Epithelial cell of esophagus (primary cell): ENCODE results near the gene ZNF223.

ENCODE experiments used
- DNase-seq: peaks from one replicate; pipeline ENCODE4 v3.0.0; 2010; ENCODE audit warnings: low read depth
- H3K4me3 ChIP-seq: 2 replicates; pipeline ENCODE4 v1.5.1; 2011; ENCODE audit warnings: mild to moderate bottlenecking, low read length, control low read depth
- TF ChIP-seq, protein P1 (sequence below): IDR thresholded peaks from 2 replicates; pipeline ENCODE4 v1.5.1; 2011; ENCODE audit warnings: low read depth, mild to moderate bottlenecking, low read length, control low read depth, inconsistent platforms; ENCODE audit not compliant: insufficient read depth; ENCODE audit errors: missing control alignments

ZNF223 gene

DNA sequence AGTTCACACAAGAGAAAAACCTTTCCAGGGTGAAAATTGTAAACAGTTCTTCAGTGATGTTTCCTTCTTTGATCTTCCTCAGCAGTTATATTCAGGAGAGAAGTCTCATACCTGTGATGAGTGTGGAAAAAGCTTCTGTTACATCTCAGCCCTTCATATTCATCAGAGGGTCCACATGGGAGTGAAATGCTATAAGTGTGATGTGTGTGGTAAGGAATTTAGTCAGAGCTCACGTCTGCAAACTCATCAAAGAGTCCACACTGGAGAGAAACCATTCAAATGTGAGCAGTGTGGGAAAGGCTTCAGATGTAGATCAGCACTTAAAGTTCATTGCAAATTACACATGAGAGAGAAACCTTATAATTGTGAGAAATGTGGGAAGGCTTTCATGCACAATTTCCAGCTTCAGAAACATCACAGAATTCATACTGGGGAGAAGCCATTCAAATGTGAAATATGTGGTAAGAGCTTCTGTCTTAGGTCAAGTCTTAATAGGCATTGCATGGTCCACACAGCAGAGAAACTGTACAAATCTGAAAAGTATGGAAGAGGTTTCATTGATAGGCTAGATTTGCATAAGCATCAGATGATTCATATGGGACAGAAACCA, 19.7 kb upstream of the ZNF223 start:
- no peak for DNase-seq
- H3K4me3 ChIP-seq = no peak overlapping the region
- TF ChIP-seq, protein P1, sequence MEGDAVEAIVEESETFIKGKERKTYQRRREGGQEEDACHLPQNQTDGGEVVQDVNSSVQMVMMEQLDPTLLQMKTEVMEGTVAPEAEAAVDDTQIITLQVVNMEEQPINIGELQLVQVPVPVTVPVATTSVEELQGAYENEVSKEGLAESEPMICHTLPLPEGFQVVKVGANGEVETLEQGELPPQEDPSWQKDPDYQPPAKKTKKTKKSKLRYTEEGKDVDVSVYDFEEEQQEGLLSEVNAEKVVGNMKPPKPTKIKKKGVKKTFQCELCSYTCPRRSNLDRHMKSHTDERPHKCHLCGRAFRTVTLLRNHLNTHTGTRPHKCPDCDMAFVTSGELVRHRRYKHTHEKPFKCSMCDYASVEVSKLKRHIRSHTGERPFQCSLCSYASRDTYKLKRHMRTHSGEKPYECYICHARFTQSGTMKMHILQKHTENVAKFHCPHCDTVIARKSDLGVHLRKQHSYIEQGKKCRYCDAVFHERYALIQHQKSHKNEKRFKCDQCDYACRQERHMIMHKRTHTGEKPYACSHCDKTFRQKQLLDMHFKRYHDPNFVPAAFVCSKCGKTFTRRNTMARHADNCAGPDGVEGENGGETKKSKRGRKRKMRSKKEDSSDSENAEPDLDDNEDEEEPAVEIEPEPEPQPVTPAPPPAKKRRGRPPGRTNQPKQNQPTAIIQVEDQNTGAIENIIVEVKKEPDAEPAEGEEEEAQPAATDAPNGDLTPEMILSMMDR = no peak

DNA sequence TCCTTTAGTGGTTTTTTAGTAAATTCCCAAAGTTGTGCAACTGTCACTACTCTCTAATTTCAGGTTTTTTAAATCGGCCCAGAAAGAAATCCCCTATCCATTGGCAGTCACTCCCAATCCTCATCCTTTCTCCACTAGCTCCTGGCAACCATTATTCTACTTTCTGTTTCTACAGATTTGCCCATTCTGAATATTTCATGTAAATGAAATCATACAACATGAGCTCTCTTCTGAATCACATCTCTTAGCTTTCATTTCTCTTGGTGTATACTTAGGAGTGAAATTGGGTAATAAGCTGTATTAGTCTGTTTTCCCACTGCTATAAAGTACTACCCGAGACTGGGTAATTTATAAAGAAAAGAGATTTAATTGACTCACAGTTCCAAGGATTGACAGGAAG, 9.7 kb upstream of the ZNF223 start:
- DNase-seq = no peak
- TF ChIP-seq, protein P1 = no peak
- H3K4me3 ChIP-seq = no peak overlapping the region

DNA sequence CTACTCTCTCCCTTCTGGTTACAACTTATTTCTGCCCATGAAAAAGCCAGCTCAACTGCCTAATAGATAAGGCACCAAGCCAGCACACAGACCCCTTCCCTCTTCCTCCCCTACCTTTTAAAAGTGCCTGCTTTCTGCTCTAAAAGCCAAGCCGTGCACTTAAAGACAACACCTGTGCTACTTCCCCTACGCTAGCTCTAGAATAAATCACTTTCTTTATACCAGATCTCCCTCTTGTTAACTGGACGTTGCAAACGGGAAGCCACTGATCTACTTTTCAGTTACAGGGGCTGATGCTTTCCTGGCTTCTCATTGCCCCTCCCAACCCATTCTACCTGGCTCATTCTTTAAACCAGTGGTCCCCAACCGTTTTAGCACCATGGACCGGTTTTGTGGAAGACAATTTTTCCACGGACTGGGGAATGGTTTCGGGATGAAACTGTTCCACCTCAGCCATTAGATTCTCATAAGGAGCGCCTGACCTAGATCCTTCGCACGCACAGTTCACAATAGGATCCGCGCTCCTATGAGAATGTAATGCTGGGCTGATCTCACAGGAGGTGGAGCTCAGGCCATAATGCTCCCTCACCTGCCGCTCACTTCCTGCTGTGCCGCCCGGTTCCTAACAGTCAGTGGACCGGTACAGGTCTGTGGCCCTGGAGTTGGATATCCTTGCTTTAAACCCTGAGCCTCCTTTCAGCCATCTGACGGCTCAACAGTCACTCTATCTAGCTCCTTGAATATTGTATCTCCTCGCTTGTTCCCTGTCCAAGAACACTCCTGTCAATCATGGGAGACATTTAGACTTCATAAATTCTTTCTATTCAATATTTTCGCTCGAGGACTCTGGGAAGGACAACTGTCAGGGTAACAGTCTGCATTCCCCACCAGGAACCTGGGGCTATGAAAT, 841 bp upstream of the ZNF223 start:
- peak overlapping the region; percentile 93 for H3K4me3 ChIP-seq
- DNase-seq = peak; percentile 79
- TF ChIP-seq, protein P1 = no peak

DNA sequence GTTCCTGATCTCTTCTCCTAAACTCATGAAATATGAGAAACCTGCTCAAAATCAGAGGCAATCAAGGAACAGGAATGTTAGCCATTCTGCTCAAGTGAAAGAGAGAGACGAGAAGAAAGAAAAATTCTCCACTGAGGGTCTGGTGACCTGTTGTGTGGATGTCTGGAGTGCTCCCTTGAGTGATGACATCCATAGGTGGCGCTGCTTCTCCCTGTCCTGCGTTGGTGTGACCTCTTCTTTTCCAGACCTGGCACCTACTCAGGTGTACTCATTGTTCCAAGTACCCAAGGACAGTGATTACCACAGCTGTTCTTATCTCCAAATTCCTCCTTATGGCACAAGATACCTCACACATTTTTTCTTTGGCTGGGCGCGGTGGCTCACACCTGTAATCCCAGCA, 4.0 kb downstream of the ZNF223 start:
- no peak for DNase-seq
- TF ChIP-seq, protein P1 = no peak
- H3K4me3 ChIP-seq = no peak overlapping the region

DNA sequence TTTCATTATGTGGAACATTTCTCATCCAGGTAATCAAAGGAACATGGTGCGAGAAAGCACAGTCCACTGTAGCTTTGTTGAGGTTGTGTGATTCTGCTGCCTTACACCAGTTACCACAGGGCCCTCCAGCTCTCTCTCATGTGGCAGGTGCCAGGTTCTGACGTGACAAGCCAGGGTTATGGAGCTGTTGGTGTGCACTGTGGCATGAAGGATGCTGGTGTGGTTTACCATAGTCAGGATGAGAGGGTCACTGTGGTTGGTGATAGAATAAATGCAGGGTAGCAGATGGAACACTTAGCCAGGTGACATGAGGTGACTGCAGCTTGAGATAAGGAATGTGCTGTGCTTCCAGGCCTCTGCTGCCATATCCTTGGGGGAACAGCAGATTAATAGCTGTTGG, 7.4 kb downstream of the ZNF223 start:
- DNase-seq = no peak
- TF ChIP-seq, protein P1 = no peak
- H3K4me3 ChIP-seq = no peak overlapping the region

DNA sequence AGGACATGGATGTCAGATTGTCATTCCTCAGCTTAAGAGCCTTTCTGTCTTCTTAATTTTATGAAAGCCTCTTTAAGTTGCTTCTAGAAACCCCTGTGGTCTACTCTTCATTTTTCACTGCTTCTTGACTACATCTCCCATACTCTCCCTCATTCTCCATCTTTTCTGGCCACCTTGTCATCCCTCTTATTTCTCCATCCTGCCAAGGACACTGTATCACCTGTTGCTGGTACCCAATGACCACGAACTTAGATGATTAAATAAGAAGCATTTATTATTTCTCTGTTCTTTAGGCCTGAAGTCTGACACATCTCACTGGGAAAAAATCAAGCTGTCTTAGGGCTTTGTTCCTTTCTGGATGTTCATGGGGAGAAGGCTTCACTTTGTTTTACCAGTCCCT, 9.2 kb downstream of the ZNF223 start:
- no peak overlapping the region for H3K4me3 ChIP-seq
- DNase-seq = no peak
- TF ChIP-seq, protein P1 = no peak
